H7 (cell line): Measurements from ENCODE around the gene NUDT3. TPM values are rescaled to one million over a fixed set of nuclear protein-coding genes. Genes with fewer than 3 reads are reported as not detected.
"Not testable (repeated sequence)": the region's sequence is repeated elsewhere in the genome, so short reads cannot be mapped to it uniquely, and the experiment has no call there.

ENCODE experiments used
- DNase-seq: peaks from one replicate; pipeline ENCODE4 v3.0.0; 2012
- H3K27me3 ChIP-seq: 2 replicates; pipeline ENCODE4 v1.6.0; 2011; ENCODE audit warnings: mild to moderate bottlenecking, low read length; ENCODE audit not compliant: control insufficient read depth, insufficient read depth
- H3K36me3 ChIP-seq: replicated peaks from 2 replicates; pipeline ENCODE4 v1.5.1; 2011; ENCODE audit warnings: low read length; ENCODE audit not compliant: control insufficient read depth, insufficient read depth
- H3K4me3 ChIP-seq: 2 replicates; pipeline ENCODE4 v1.5.1; 2011; ENCODE audit warnings: low read depth, mild to moderate bottlenecking, control low read depth, low read length, moderate library complexity; ENCODE audit not compliant: insufficient read depth
- total RNA-seq: library from RNA; depleted of rRNA; stranded (reverse); fragments of >200 nt; shearing (Covaris generic); gene quantifications from 2 replicates; pipeline ENCODE4 v1.2.3, GENCODE V29; 2014

The NUDT3 gene
- total RNA-seq, 1 experiment from 2014 or later = 28.0 TPM

DNA sequence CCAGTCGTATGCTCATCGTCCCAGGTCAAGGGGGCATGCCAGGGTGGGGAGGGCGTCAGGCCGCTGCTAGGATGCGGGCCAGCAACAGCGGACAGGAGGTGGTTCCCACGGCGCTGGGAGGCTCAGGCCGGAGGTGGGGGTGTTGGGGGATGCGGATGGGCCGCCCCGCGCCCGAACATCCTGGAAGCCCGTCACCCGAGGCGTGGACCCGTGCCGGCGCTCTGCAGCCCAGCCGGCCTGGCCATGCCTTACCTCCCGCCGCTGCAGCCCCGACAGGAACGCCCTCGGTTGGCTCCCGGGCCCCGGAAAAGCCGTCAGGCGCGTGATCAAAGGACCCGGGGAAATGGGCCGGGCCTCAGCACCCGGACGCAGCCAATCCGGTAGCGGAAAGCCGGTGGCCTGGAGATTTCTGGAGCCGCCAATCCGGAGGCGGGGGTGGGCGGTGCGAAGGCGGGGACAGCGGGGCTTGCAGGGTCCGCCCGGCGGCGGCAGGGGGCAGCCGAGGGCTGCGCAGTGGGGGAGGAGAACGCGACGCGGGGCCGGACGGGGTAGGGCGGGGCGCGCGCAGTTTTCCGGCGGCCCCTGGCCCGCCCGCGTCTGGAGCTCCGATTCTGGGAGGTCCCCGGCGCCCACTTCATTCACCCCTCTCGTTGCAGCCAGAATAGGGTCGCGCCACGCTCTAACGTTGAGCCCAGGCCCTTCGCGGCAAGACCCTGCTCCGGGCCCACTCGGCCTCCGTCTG lies 143.6 kb downstream of the NUDT3 start, which contains the start of gene SMIM29:
SMIM29 (minus strand) TSS at position 280 of the 742 bp plus-strand sequence. CDS start 1,215 bp downstream, outside the sequence.
- Histone ChIP-seq H3K4me3 (peak within 1 kb of the TSS; percentile 90), H3K36me3 (peaks cover 6% of the 10 kb centered on the region), H3K27me3 (no peaks in the 10 kb centered on the region)
- peak; percentile 99 for DNase-seq

DNA sequence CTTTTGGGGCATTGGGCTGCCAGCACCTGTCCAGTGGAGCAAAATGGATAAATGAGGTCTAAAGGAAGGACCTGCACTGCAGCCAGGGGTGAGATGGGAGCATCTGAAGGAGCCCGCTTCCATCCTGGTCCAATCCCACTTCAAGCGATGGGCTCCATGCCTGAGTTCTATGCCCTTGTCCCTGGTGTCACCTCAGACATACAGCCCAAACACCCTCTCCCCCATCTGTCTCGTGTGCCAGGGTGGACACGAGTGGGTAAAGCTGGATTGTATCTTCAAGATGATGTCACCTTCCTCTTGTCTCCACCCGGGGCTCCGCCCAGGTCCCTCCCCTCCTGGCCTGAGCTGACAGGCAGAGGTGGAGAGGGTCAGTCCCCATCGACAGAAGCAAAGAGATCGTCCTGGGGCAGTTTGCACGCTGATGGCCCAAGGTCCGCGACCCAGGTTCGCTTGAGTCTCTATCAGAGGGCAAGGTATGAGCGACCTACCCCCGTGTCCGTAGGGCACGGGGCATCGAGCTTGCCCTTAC lies 144.2 kb downstream of the NUDT3 start:
- H3K4me3 ChIP-seq = peak overlapping the region; percentile 90
- peak; percentile 76 for DNase-seq
- peaks cover 12% of the 10 kb centered on the region for H3K36me3 ChIP-seq
- no peaks in the 10 kb centered on the region for H3K27me3 ChIP-seq

DNA sequence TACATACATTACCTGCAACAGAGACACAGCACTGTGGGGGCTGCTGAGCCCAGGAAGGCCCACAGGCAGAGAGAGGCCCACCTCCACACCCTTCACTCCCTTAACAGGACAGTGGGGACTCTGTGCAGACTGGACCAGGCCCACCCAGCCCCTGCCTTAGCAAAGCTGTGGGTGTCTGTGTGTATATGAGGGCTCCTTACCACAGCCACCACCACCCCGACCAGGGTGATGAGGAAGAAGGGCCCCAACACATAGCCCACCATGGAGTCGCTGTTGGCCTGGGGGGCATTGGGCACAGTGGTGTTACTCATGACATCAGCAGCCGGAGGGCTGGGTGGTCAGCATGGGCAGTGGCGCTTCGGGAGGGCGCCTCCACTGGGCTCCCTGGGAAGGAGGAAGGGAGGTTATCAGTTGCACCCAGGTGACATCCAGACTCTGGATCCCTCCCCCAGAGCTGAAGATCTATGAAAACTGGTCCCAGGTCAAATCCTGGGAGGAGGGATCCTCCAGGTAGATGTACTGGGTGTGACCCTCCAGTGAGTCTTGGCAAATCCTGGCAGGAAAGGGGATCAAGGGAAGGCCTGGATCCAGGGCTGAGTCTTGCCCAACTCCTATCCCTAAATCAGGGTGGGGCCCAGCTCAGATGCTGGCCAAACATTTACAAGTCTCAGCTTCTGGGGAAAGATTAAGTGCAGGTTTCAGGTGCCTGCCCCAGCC lies 144.8 kb downstream of the NUDT3 start:
- DNase-seq = peak; percentile 60
- Histone ChIP-seq H3K36me3 (peaks cover 17% of the 10 kb centered on the region), H3K27me3 (no peaks in the 10 kb centered on the region), H3K4me3 (peak overlapping the region; percentile 90; the same call in 1 of the 2 replicates)

DNA sequence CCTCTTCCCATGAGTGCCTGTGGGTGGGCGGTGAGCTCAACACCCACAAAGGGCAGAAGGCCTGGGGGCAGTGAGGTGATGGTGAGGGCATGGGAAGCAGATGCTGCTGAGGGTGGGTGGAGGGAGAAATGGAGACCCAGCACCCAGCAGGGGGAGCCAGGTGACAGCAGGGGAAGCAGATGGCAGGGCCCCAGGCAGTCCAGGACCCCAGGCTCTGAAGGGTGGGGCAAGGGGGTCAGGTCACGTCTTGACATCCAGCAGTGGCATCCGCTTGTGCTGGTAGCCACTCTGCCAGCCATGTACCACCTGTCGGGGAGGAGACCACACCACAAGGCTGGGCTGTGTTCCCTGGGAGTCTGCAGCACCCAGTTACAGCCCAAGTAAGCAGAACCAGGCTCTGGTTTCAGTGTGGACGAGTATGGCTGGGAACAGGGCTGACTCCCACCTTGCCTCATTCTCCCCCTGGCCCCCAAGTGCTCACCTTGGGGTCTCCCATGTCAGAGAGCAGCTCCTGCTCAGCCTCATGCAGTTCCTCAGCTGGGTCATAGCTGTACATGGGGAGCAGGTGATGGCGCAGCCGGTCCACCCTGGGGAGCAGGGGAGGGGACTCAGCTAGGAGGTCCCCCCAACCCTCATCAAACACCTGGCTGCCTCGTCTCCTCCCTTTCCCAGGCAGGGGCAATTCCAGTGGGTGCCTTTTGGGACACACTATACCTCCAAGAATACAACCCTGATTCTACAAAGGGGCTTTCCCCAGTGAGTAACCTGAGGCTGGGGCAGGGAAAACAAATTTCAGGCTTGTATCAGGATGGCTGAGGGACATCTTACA lies 145.7 kb downstream of the NUDT3 start:
- no peaks in the 10 kb centered on the region for H3K27me3 ChIP-seq
- H3K4me3 ChIP-seq = no peak overlapping the region
- DNase-seq = peak; percentile 81
- H3K36me3 ChIP-seq = peaks cover 25% of the 10 kb centered on the region

DNA sequence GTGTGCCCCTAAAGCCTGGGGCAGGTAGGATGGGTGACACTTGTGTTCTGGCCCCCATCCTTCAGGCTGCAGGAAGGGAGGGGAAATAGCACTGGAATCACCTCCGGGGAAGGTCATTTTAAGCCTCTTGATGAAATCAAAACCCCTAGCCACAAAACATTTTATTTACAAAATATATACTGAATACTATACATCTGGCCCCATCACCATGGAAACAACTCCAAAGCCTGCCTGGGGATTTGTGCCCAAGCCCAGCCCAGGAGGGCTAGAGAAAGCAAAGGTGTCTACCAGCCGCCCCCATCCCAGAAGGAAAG lies 146.3 kb downstream of the NUDT3 start:
- peak; percentile 57 for DNase-seq
- H3K27me3 ChIP-seq = no peaks in the 10 kb centered on the region
- H3K36me3 ChIP-seq = peaks cover 31% of the 10 kb centered on the region
- H3K4me3 ChIP-seq = no peak overlapping the region

- peaks cover 35% of the 10 kb centered on the region for H3K36me3 ChIP-seq
- not testable (repeated sequence) for H3K27me3 ChIP-seq, DNase-seq, H3K4me3 ChIP-seq
Observed at GRCh38 chr6:34245761-34246140, 146.7 kb downstream of the NUDT3 start.

DNA sequence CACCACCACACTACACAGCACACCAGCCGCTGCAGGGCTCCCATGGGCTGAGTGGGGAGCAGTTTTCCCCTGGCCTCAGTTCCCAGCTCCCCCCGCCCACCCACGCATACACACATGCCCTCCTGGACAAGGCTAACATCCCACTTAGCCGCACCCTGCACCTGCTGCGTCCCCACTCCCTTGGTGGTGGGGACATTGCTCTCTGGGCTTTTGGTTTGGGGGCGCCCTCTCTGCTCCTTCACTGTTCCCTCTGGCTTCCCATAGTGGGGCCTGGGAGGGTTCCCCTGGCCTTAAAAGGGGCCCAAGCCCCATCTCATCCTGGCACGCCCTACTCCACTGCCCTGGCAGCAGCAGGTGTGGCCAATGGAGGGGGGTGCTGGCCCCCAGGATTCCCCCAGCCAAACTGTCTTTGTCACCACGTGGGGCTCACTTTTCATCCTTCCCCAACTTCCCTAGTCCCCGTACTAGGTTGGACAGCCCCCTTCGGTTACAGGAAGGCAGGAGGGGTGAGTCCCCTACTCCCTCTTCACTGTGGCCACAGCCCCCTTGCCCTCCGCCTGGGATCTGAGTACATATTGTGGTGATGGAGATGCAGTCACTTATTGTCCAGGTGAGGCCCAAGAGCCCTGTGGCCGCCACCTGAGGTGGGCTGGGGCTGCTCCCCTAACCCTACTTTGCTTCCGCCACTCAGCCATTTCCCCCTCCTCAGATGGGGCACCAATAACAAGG lies 147.3 kb downstream of the NUDT3 start:
- not testable (repeated sequence) for H3K4me3 ChIP-seq, H3K27me3 ChIP-seq

DNA sequence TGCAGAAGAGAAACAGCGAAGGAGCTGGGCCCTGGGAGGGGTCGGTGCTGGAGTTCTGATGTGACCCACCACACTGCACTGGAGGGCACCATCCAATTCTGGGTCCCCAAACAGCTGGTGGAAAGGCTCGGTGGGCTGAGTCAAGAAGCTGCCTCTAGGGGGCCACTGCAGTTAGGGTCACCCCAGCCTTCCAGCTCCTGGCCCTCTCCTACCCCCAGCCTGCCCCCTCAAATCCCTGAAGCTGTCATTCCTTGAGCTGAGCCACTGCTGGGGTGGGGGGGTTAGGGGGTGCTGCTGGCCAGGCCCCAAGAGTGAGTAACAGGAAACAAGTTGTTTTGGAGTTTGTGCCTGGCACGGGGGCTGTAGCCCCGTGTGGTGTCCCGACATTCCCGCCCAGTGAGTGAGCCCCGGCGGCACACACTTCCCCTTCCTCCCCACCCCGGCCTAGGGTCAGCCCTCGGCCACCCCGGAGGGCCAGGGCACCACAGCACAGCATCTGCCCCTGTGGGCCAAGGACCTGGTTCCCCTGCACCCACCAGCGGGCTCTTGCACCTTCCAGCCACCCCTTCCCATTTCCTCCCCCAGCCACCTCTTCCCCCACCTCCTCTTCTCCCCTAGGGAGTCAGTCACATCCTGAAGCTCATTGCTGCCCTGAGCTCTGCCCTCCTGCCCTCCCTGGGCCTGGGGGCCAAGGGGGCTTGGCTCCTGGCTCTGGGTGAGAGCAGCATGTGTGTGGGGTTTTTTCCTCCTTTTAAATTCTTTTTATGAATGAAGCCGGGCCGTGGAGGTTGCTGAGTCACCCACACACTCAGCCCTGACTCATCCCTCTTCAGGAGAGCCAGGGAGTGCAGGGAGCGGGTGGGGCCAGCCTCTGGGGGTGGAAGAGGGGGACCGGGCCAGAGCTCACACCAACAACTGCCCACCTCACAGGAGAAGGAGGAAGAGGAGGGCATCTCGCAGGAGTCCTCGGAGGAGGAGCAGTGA lies 148.3 kb downstream of the NUDT3 start:
- H3K4me3 ChIP-seq = no peak overlapping the region
- no peaks in the 10 kb centered on the region for H3K27me3 ChIP-seq
- DNase-seq = peak; percentile 73
- peaks cover 49% of the 10 kb centered on the region for H3K36me3 ChIP-seq

More for the DNA sequence above, 147.3 kb downstream of the NUDT3 start:
- peaks cover 40% of the 10 kb centered on the region for H3K36me3 ChIP-seq
- DNase-seq = peak; percentile 9

DNA sequence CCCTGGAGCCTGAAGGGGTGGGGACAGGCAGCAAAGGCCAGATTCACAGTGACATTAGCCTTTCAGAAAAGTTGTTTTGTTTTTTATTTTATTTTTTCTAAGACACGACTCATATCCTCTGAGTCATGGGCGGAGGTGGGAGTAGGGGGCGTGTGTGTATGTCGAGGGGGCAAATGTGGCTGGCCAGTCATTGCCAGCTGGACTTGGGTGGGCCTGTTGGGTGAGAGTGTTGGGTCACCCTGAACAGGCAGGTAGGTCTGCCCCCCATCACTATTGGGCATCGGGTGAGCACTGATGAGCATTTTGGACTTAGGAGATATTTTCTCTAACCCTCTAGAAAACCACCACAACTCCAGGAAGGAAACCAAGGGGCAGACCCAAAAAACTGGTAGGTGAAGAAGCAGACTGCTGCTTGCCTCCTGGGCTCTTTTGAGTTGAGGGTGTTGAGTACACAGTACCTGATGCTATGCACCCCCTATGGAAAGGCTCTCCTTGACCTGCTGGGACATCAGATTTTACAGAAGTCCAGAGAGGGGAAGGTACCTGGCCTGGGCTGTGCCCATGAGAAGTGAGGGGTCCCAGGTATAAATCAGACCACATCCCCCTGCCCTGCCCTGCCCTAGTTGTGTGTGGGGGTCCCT lies 149.2 kb downstream of the NUDT3 start:
- no peak overlapping the region for H3K4me3 ChIP-seq
- DNase-seq = peak; percentile 20
- H3K27me3 ChIP-seq = no peaks in the 10 kb centered on the region
- H3K36me3 ChIP-seq = peaks cover 51% of the 10 kb centered on the region

- Histone ChIP-seq H3K4me3 (no peak overlapping the region), H3K36me3 (peaks cover 52% of the 10 kb centered on the region), H3K27me3 (no peaks in the 10 kb centered on the region)
- peak; percentile 26 for DNase-seq
Observed at GRCh38 chr6:34242252-34243130, 150.0 kb downstream of the NUDT3 start.

DNA sequence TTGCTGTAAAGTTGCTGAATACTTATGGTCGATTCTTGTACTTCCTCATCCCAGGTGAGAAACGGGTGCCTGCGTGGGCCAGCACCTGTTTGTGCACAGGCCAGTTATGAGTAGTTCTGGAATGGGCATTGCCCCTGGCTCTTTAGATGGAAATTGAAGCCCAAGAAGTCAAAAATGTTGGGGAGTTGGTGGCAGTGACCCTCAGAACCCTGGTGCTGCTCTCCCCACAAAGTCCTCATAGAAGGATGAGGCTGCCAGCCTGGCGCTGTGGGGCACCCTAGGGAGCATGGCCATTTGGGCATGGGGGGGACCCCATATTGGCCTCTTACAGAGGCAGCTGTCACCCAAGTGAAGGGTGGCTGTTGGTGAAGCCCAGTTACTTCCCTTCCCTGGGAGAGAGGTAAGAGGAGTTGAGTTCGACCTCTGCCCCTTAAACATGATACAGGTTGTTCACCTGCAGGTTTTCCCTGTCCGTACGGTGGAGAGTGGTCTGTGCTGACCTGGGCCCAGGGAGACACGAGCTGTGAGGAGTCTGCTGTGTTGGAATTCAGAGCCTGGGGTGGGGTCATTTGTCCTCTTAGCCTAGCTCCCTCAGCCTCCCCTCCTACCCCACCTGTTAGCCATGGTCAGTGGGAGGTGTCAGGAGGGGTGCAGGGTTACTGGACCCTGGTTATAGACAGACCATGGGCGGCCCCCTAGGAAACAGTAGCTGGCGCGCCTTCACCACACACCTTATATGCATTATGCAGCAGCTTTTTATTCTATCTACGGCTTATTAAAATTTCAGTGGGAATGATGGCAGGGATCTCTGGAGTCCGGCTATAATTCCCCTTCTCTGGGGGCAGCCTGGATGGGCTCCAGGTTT lies 150.9 kb downstream of the NUDT3 start:
- peak; percentile 17 for DNase-seq
- Histone ChIP-seq H3K27me3 (no peaks in the 10 kb centered on the region), H3K36me3 (peaks cover 52% of the 10 kb centered on the region), H3K4me3 (no peak overlapping the region)
